HG02571 (cell line): ENCODE data around the gene FIBCD1.

Experiments
- ATAC-seq: cut with Tn5 transposase; IDR thresholded peaks from one replicate; pipeline ENCODE4 v1.9.1; 2021; ENCODE audit warnings: mild to moderate bottlenecking, moderate library complexity; ENCODE audit not compliant: unreplicated experiment

Gene FIBCD1

GRCh38 chr9:130937146-130938076, 1.6 kb downstream of the FIBCD1 start:
- no peak for ATAC-seq

- ATAC-seq = no peak
These were observed 2.5 kb downstream of the FIBCD1 start for GRCh38 chr9:130936285-130937117.

GRCh38 chr9:130935648-130936271, 3.3 kb downstream of the FIBCD1 start:
- no peak for ATAC-seq

GRCh38 chr9:130934702-130935647, 4.1 kb downstream of the FIBCD1 start:
- no peak for ATAC-seq

- no peak for ATAC-seq
These were observed 4.8 kb downstream of the FIBCD1 start for GRCh38 chr9:130934246-130934645.

- no peak for ATAC-seq
These were observed 5.7 kb downstream of the FIBCD1 start for GRCh38 chr9:130933114-130934046.

GRCh38 chr9:130932255-130933079, 6.6 kb downstream of the FIBCD1 start:
- no peak for ATAC-seq

- no peak for ATAC-seq
These were observed 7.4 kb downstream of the FIBCD1 start for GRCh38 chr9:130931508-130932254.

GRCh38 chr9:130930804-130931349, 8.2 kb downstream of the FIBCD1 start:
- ATAC-seq = no peak

GRCh38 chr9:130930132-130930803, 8.8 kb downstream of the FIBCD1 start:
- no peak for ATAC-seq

GRCh38 chr9:130929571-130930038, 9.4 kb downstream of the FIBCD1 start:
- no peak for ATAC-seq

- ATAC-seq = no peak
These were observed 10.8 kb downstream of the FIBCD1 start for GRCh38 chr9:130927995-130928900.

GRCh38 chr9:130927338-130927737, 11.7 kb downstream of the FIBCD1 start:
- ATAC-seq = no peak

GRCh38 chr9:130925050-130925678, 13.9 kb downstream of the FIBCD1 start:
- no peak for ATAC-seq

GRCh38 chr9:130924448-130924788, 14.6 kb downstream of the FIBCD1 start:
- ATAC-seq = no peak
